Glutamatergic neuron (in vitro differentiated cells): ENCODE data around the gene CIB1. TPM values are rescaled to one million over a fixed set of nuclear protein-coding genes. Genes with fewer than 3 reads are reported as not detected.

ENCODE experiments used
- DNase-seq: peaks from one replicate; pipeline ENCODE4 v3.0.0; 2022
- H3K27ac Mint-ChIP-seq: one replicate; pipeline ENCODE4 v1.8.0; 2020; ENCODE audit warnings: mild to moderate bottlenecking, mixed read lengths, inconsistent platforms; ENCODE audit not compliant: unreplicated experiment
- H3K27me3 Mint-ChIP-seq: one replicate; pipeline ENCODE4 v1.8.0; 2020; ENCODE audit warnings: mild to moderate bottlenecking, moderate library complexity, mixed read lengths, inconsistent platforms; ENCODE audit not compliant: unreplicated experiment
- H3K36me3 Mint-ChIP-seq: one replicate; pipeline ENCODE4 v1.8.0; 2020; ENCODE audit warnings: mild to moderate bottlenecking, mixed read lengths, inconsistent platforms; ENCODE audit not compliant: unreplicated experiment
- H3K4me1 Mint-ChIP-seq: one replicate; pipeline ENCODE4 v1.8.0; 2020; ENCODE audit warnings: mild to moderate bottlenecking, low read depth, mixed read lengths, inconsistent platforms; ENCODE audit not compliant: unreplicated experiment
- H3K4me3 Mint-ChIP-seq: one replicate; pipeline ENCODE4 v1.8.0; 2020; ENCODE audit warnings: mild to moderate bottlenecking, mixed read lengths, inconsistent platforms; ENCODE audit not compliant: unreplicated experiment
- H3K9me3 Mint-ChIP-seq: one replicate; pipeline ENCODE4 v1.8.0; 2020; ENCODE audit warnings: mild to moderate bottlenecking, moderate library complexity, mixed read lengths, inconsistent platforms; ENCODE audit not compliant: unreplicated experiment
- CTCF ChIP-seq: fragments of 200-600 bp; sonication (generic); IDR thresholded peaks from one replicate; pipeline ENCODE4 v1.5.0; 2021; ENCODE audit not compliant: partially characterized antibody, unreplicated experiment
- total RNA-seq: library from RNA; stranded (reverse); fragmentation: NEBNext Ultra II Directional; extraction: Animal tissue kit (Norgen Biotek cat#: 25700); gene quantifications from one replicate; pipeline ENCODE4 v1.2.1, GENCODE V29; 2021; ENCODE audit not compliant: unreplicated experiment

Gene CIB1
- total RNA-seq, 1 donor from 2014 or later, result 8.0 TPM

- Mint-ChIP-seq H3K36me3 (no peaks in the 10 kb centered on the region), H3K4me1 (no peaks in the 10 kb centered on the region), H3K27ac (no peak within 1 kb of the TSS), H3K4me3 (peak within 1 kb of the TSS; percentile 79), H3K9me3 (peaks cover 2% of the 10 kb centered on the region), H3K27me3 (peaks cover 2% of the 10 kb centered on the region)
- TF ChIP-seq CTCF, result no peak
- DNase-seq, result peak; percentile 99
These were observed 15.6 kb upstream of the CIB1 start, which contains the start of gene TTLL13 for GRCh38 chr15:90249203-90249863. Gene TTLL13, plus strand, starts transcription at chr15:90249556. Its CDS starts 1,075 bp downstream, at chr15:90250631.

- Mint-ChIP-seq H3K4me3 (peak overlapping the region; percentile 63), H3K4me1 (no peaks in the 10 kb centered on the region), H3K27ac (no peak overlapping the region), H3K36me3 (no peaks in the 10 kb centered on the region), H3K27me3 (peaks cover 2% of the 10 kb centered on the region), H3K9me3 (peaks cover 2% of the 10 kb centered on the region)
- TF ChIP-seq CTCF, result no peak
- no peak for DNase-seq
These were observed 15.1 kb upstream of the CIB1 start for GRCh38 chr15:90248789-90249202.

GRCh38 chr15:90243943-90244639, 10.3 kb upstream of the CIB1 start:
- Mint-ChIP-seq H3K27me3 (peaks cover 2% of the 10 kb centered on the region), H3K4me1 (no peaks in the 10 kb centered on the region), H3K9me3 (no peaks in the 10 kb centered on the region), H3K36me3 (no peaks in the 10 kb centered on the region), H3K27ac (no peak overlapping the region), H3K4me3 (no peak overlapping the region)
- TF ChIP-seq CTCF, result no peak
- no peak for DNase-seq

- H3K4me3 Mint-ChIP-seq, result no peak overlapping the region
- TF ChIP-seq CTCF, result no peak
- peaks cover 2% of the 10 kb centered on the region for H3K27me3 Mint-ChIP-seq
- no peaks in the 10 kb centered on the region for H3K4me1 Mint-ChIP-seq
- no peak for DNase-seq
- H3K9me3 Mint-ChIP-seq, result no peaks in the 10 kb centered on the region
- H3K27ac Mint-ChIP-seq, result no peak overlapping the region
- H3K36me3 Mint-ChIP-seq, result no peaks in the 10 kb centered on the region
These were observed 7.8 kb upstream of the CIB1 start for GRCh38 chr15:90241343-90242192.
